ENCODE data around the gene GEMIN5.
"Not testable (repeated sequence)": the region's sequence is repeated elsewhere in the genome, so short reads cannot be mapped to it uniquely, and the experiment has no call there.

DNA sequence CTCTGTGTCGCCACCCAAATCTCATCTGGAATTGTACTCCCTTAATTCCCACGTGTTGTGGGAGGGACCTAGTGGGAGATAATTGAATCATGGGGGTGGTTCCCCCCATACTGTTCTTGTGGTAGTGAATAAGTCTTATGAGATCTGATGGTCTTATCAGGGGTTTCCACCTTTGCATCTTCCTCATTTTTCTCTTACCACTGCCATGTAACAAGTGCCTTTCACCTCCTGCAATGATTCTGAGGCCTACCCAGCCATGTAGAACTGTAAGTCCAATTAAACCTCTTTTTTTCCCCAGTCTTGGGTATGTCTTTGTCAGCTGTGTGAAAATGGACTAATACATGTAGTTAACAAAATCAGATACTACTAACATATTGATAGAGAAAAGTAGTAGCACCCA, 40.3 kb upstream of the GEMIN5 start:
- TF ChIP-seq EZH2 (IDR thresholded peaks at IDR 0.05; ENCODE audit: borderline replicate concordance, low read depth, low read length, poor library complexity, severe bottlenecking) = not testable (repeated sequence)
- TF ChIP-seq, protein P1, sequence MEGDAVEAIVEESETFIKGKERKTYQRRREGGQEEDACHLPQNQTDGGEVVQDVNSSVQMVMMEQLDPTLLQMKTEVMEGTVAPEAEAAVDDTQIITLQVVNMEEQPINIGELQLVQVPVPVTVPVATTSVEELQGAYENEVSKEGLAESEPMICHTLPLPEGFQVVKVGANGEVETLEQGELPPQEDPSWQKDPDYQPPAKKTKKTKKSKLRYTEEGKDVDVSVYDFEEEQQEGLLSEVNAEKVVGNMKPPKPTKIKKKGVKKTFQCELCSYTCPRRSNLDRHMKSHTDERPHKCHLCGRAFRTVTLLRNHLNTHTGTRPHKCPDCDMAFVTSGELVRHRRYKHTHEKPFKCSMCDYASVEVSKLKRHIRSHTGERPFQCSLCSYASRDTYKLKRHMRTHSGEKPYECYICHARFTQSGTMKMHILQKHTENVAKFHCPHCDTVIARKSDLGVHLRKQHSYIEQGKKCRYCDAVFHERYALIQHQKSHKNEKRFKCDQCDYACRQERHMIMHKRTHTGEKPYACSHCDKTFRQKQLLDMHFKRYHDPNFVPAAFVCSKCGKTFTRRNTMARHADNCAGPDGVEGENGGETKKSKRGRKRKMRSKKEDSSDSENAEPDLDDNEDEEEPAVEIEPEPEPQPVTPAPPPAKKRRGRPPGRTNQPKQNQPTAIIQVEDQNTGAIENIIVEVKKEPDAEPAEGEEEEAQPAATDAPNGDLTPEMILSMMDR (conservative IDR thresholded peaks at IDR 0.05; ENCODE audit: low read depth, low read length) = not testable (repeated sequence)
